GM23248 (cell line): ENCODE results near the gene BHLHE40.

Source experiments
- EZH2 ChIP-seq: fragments of 200-600 bp; sonication (generic); IDR thresholded peaks from 2 replicates; pipeline ENCODE4 v1.6.1; 2018; ENCODE audit warnings: antibody characterized with exemption, mild to moderate bottlenecking; ENCODE audit not compliant: insufficient read depth, poor library complexity, severe bottlenecking
- EZH2phosphoT487 ChIP-seq: fragments of 200-600 bp; sonication (generic); IDR thresholded peaks from 2 replicates; pipeline ENCODE4 v1.6.1; 2018; ENCODE audit warnings: antibody characterized with exemption, moderate library complexity, mild to moderate bottlenecking, low read depth; ENCODE audit not compliant: insufficient read depth

DNA sequence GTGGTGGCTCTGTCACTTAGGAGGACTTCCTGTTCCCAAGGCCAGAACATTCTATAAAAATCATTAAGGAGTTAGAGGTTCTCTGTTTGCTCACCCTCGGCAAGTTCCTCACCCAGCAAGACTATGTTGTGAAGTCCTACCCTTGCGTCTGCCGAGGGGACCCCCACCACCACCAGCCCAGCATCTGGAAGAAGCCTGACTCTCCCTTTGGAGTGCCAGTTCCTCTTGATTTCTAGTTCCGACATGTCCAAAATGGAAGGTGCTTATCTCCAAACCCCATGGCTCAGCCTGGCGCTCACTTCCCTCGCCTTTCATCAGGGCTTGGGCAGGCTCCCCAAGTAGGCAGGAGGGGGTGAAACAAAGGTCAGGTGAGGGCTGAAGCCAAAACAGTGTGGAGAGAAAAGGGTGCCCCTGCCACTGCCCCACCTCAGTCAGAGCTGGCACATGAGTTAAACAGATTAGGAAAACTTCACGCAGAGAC is 41.0 kb downstream of the BHLHE40 start:
- TF ChIP-seq EZH2phosphoT487 (no peak), EZH2 (no peak)
